OCI-LY7 (cell line): ENCODE data around the gene RNF150.

Experiments used
- EZH2phosphoT487 ChIP-seq: fragments of 200-600 bp; sonication (generic); IDR thresholded peaks from 2 replicates; pipeline ENCODE4 v1.6.1; 2018; ENCODE audit warnings: low read depth, borderline replicate concordance, mild to moderate bottlenecking, mixed run types, antibody characterized with exemption, low read length, moderate library complexity, mixed read lengths
- TF ChIP-seq, protein P1 (sequence below): fragments of 200-600 bp; sonication (generic); conservative IDR thresholded peaks from 2 replicates; pipeline ENCODE4 v1.5.1; 2014; ENCODE audit warnings: mild to moderate bottlenecking, antibody characterized with exemption, low read length, moderate library complexity, mixed read lengths

- TF ChIP-seq, protein P1, sequence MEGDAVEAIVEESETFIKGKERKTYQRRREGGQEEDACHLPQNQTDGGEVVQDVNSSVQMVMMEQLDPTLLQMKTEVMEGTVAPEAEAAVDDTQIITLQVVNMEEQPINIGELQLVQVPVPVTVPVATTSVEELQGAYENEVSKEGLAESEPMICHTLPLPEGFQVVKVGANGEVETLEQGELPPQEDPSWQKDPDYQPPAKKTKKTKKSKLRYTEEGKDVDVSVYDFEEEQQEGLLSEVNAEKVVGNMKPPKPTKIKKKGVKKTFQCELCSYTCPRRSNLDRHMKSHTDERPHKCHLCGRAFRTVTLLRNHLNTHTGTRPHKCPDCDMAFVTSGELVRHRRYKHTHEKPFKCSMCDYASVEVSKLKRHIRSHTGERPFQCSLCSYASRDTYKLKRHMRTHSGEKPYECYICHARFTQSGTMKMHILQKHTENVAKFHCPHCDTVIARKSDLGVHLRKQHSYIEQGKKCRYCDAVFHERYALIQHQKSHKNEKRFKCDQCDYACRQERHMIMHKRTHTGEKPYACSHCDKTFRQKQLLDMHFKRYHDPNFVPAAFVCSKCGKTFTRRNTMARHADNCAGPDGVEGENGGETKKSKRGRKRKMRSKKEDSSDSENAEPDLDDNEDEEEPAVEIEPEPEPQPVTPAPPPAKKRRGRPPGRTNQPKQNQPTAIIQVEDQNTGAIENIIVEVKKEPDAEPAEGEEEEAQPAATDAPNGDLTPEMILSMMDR: no peak
- no peak for TF ChIP-seq EZH2phosphoT487
Observed at GRCh38 chr4:140925417-140925816, 207.9 kb downstream of the RNF150 start.
